Osteocyte (in vitro differentiated cells): ENCODE results near the gene SSB. TPM values are rescaled to one million over a fixed set of nuclear protein-coding genes. Genes with fewer than 3 reads are reported as not detected.

Experiments
- DNase-seq: peaks from one replicate; pipeline ENCODE4 v3.0.0; 2021; ENCODE audit warnings: mixed read lengths; ENCODE audit not compliant: unreplicated experiment; ENCODE audit errors: extremely low spot score
- H3K27ac Mint-ChIP-seq: one replicate; pipeline ENCODE4 v1.8.0; 2021; ENCODE audit warnings: mild to moderate bottlenecking, mixed read lengths; ENCODE audit not compliant: unreplicated experiment
- H3K27me3 Mint-ChIP-seq: one replicate; pipeline ENCODE4 v1.8.0; 2021; ENCODE audit warnings: mixed read lengths; ENCODE audit not compliant: unreplicated experiment
- H3K36me3 Mint-ChIP-seq: one replicate; pipeline ENCODE4 v1.8.0; 2021; ENCODE audit warnings: mixed read lengths; ENCODE audit not compliant: unreplicated experiment
- H3K4me1 Mint-ChIP-seq: one replicate; pipeline ENCODE4 v1.8.0; 2021; ENCODE audit warnings: mixed read lengths; ENCODE audit not compliant: unreplicated experiment
- H3K4me3 Mint-ChIP-seq: one replicate; pipeline ENCODE4 v1.8.0; 2021; ENCODE audit warnings: mild to moderate bottlenecking, moderate library complexity, mixed read lengths; ENCODE audit not compliant: unreplicated experiment
- H3K9me3 Mint-ChIP-seq: one replicate; pipeline ENCODE4 v1.8.0; 2021; ENCODE audit warnings: mixed read lengths; ENCODE audit not compliant: unreplicated experiment
- CTCF ChIP-seq: fragments of 200-600 bp; sonication (generic); IDR thresholded peaks from 2 replicates; pipeline ENCODE4 v1.5.0; 2021; ENCODE audit warnings: antibody characterized with exemption, mild to moderate bottlenecking, moderate library complexity
- total RNA-seq: library from RNA; stranded (reverse); gene quantifications from 2 replicates; pipeline ENCODE4 v1.2.1, GENCODE V29; 2021

SSB gene
- total RNA-seq, 1 donor from 2014 or later = 111 TPM

GRCh38 chr2:169822785-169823392, 24.2 kb downstream of the SSB start:
- Mint-ChIP-seq H3K27ac (peak overlapping the region; percentile 47), H3K4me1 (peaks cover 58% of the 10 kb centered on the region), H3K27me3 (no peaks in the 10 kb centered on the region), H3K36me3 (peaks cover 17% of the 10 kb centered on the region), H3K9me3 (no peaks in the 10 kb centered on the region), H3K4me3 (peak overlapping the region; percentile 57)
- DNase-seq = no peak
- no peak for TF ChIP-seq CTCF

- H3K27ac Mint-ChIP-seq = peak overlapping the region; percentile 71
- no peak for TF ChIP-seq CTCF
- H3K27me3 Mint-ChIP-seq = no peaks in the 10 kb centered on the region
- peaks cover 65% of the 10 kb centered on the region for H3K4me1 Mint-ChIP-seq
- H3K9me3 Mint-ChIP-seq = no peaks in the 10 kb centered on the region
- no peak for DNase-seq
- H3K4me3 Mint-ChIP-seq = peak overlapping the region; percentile 83
- peaks cover 14% of the 10 kb centered on the region for H3K36me3 Mint-ChIP-seq
Observed at GRCh38 chr2:169823996-169824372, 25.3 kb downstream of the SSB start.

- H3K27ac Mint-ChIP-seq = peak within 1 kb of the TSS; percentile 71
- H3K9me3 Mint-ChIP-seq = no peaks in the 10 kb centered on the region
- H3K36me3 Mint-ChIP-seq = peaks cover 14% of the 10 kb centered on the region
- peak within 1 kb of the TSS; percentile 83 for H3K4me3 Mint-ChIP-seq
- H3K27me3 Mint-ChIP-seq = no peaks in the 10 kb centered on the region
- DNase-seq = peak; percentile 94
- TF ChIP-seq CTCF = peak; percentile 98
- peaks cover 63% of the 10 kb centered on the region for H3K4me1 Mint-ChIP-seq
Observed at GRCh38 chr2:169824373-169825333, 26.0 kb downstream of the SSB start, which contains the start of gene METTL5. Gene METTL5 (minus strand): TSS chr2:169824905. CDS start chr2:169824597, 308 bp downstream.

GRCh38 chr2:169827272-169828140, 28.8 kb downstream of the SSB start, which contains the start of gene UBR3:
Gene UBR3 (plus strand): TSS chr2:169827454. CDS start chr2:169827508, 54 bp downstream.
- Mint-ChIP-seq H3K9me3 (no peaks in the 10 kb centered on the region), H3K36me3 (peaks cover 6% of the 10 kb centered on the region), H3K27me3 (no peaks in the 10 kb centered on the region), H3K27ac (peak within 1 kb of the TSS; percentile 81), H3K4me1 (peaks cover 49% of the 10 kb centered on the region), H3K4me3 (peak within 1 kb of the TSS; percentile 95)
- TF ChIP-seq CTCF = peak; percentile 33
- peak; percentile 98 for DNase-seq
